ENCODE results near the gene ANAPC13. TPM values are rescaled to one million over a fixed set of nuclear protein-coding genes. Genes with fewer than 3 reads are reported as not detected.

ANAPC13 gene
- total RNA-seq, 4 donors from 2014 or later: 56.4 to 84.7 (median 66.5) TPM

GRCh38 chr3:134527037-134527436 lies 41.3 kb upstream of the ANAPC13 start:
- Histone ChIP-seq H3K9me3 (peaks cover 0 to 38% (median 0%) of the 10 kb centered on the region in 3 donors), H3K36me3 (peaks cover 0 to 4% of the 10 kb centered on the region in 2 donors), H3K4me3 (no peak overlapping the region), H3K27ac (no peak overlapping the region), H3K27me3 (no peaks in the 10 kb centered on the region), H3K4me1 (no peaks in the 10 kb centered on the region)
- WGBS, 2 donors (ENCODE audit: low coverage in 1 of 2): no CpG with 5 or more reads among the region's 4 CpGs
- no peak for TF ChIP-seq CTCF (IDR thresholded peaks at IDR 0.05)
- no peak for TF ChIP-seq POLR2AphosphoS5 (IDR thresholded peaks at IDR 0.05)
- TF ChIP-seq POLR2A (IDR thresholded peaks at IDR 0.05): no peak
- TF ChIP-seq EP300 (IDR thresholded peaks at IDR 0.05): no peak
- ATAC-seq: no peak

- 53 to 60% methylated on average over 1 of the region's 1 CpG for whole genome bisulfite sequencing, 2 donors (ENCODE audit: low coverage in 1 of 2)
- Histone ChIP-seq H3K36me3 (no peaks in the 10 kb centered on the region), H3K27me3 (no peaks in the 10 kb centered on the region), H3K4me3 (no peak overlapping the region), H3K9me3 (peaks cover 0 to 38% (median 0%) of the 10 kb centered on the region in 3 donors), H3K4me1 (no peaks in the 10 kb centered on the region), H3K27ac (no peak overlapping the region)
- ATAC-seq: no peak
- TF ChIP-seq CTCF (IDR thresholded peaks at IDR 0.05) (no peak), EP300 (IDR thresholded peaks at IDR 0.05) (no peak), POLR2AphosphoS5 (IDR thresholded peaks at IDR 0.05) (no peak)
Measured at GRCh38 chr3:134526319-134526718, 40.5 kb upstream of the ANAPC13 start.

GRCh38 chr3:134525293-134525692 lies 39.5 kb upstream of the ANAPC13 start:
- no peaks in the 10 kb centered on the region for H3K36me3 ChIP-seq
- peaks cover 0 to 38% (median 0%) of the 10 kb centered on the region in 3 donors for H3K9me3 ChIP-seq
- H3K4me3 ChIP-seq: no peak overlapping the region
- no peak for TF ChIP-seq POLR2AphosphoS5 (IDR thresholded peaks at IDR 0.05)
- no peak for TF ChIP-seq POLR2A (IDR thresholded peaks at IDR 0.05)
- no peak for TF ChIP-seq EP300 (IDR thresholded peaks at IDR 0.05)
- TF ChIP-seq CTCF (IDR thresholded peaks at IDR 0.05): no peak
- no peaks in the 10 kb centered on the region for H3K27me3 ChIP-seq
- no peak for ATAC-seq
- no peaks in the 10 kb centered on the region for H3K4me1 ChIP-seq
- H3K27ac ChIP-seq: no peak overlapping the region

- H3K27me3 ChIP-seq: no peaks in the 10 kb centered on the region
- H3K4me3 ChIP-seq: no peak overlapping the region
- H3K9me3 ChIP-seq: peaks cover 0 to 41% (median 0%) of the 10 kb centered on the region in 3 donors
- no peaks in the 10 kb centered on the region for H3K4me1 ChIP-seq
- TF ChIP-seq CTCF (IDR thresholded peaks at IDR 0.05) (no peak), POLR2AphosphoS5 (IDR thresholded peaks at IDR 0.05) (no peak), POLR2A (IDR thresholded peaks at IDR 0.05) (no peak), EP300 (IDR thresholded peaks at IDR 0.05) (no peak)
- 93 to 96% methylated on average over 5 to 6 of the region's 6 CpGs for WGBS, 2 donors (ENCODE audit: low coverage in 1 of 2)
- H3K27ac ChIP-seq: no peak overlapping the region
- no peaks in the 10 kb centered on the region for H3K36me3 ChIP-seq
- no peak for ATAC-seq
Measured at GRCh38 chr3:134522541-134522940, 36.8 kb upstream of the ANAPC13 start.

GRCh38 chr3:134517791-134518190 lies 32.0 kb upstream of the ANAPC13 start:
- no peaks in the 10 kb centered on the region for H3K27me3 ChIP-seq
- no peak overlapping the region for H3K4me3 ChIP-seq
- no peak for ATAC-seq
- no peak overlapping the region for H3K27ac ChIP-seq
- H3K9me3 ChIP-seq: peaks cover 0 to 9% (median 0%) of the 10 kb centered on the region in 3 donors
- no peak for TF ChIP-seq EP300 (IDR thresholded peaks at IDR 0.05)
- H3K4me1 ChIP-seq: peaks cover 0 to 5% (median 0%) of the 10 kb centered on the region in 3 donors
- H3K36me3 ChIP-seq: peaks cover 0 to 6% of the 10 kb centered on the region in 2 donors
